ENCODE results near the gene FAAH. TPM values are rescaled to one million over a fixed set of nuclear protein-coding genes. Genes with fewer than 3 reads are reported as not detected.
"Not testable (repeated sequence)": the region's sequence is repeated elsewhere in the genome, so short reads cannot be mapped to it uniquely, and the experiment has no call there.

Gene FAAH
- total RNA-seq (6.9 TPM), polyA plus RNA-seq (10.6 TPM)

DNA sequence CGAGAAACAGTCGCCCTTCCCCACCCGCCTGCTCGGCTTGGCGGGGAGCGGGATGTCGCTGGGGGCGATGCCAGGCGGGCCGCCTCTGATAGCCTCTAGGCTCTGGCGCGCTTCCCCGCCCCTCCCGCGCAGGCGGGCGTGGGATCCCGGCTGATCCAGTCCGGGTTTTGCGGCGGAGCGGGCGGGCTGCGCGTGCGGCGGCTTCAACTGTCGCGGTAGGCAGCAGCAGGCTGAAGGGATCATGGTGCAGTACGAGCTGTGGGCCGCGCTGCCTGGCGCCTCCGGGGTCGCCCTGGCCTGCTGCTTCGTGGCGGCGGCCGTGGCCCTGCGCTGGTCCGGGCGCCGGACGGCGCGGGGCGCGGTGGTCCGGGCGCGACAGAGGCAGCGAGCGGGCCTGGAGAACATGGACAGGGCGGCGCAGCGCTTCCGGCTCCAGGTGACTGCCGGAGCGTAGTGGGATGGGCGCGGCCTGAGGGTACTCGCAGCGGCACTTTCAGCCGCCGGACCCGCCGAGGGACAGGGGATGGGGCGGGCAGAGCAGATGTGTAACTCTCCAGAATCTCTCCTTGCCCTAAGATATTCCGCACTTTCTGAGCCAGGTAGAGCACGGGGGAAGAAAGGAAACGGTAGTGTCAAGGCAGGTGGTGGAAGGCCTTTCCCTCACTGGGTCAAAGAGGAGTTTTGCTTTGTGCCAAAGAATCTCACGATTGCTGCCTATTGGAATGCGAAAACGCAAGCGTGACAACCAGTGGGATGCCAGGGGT lies at the start of gene FAAH:
Gene FAAH, plus strand, starts transcription at position 210 of the 764 bp plus-strand sequence. Its CDS starts 32 bp downstream, at position 242.
- H3K4me3 ChIP-seq (ENCODE audit: low read depth, low read length) = peak within 1 kb of the TSS; percentile 49
- no peak within 1 kb of the TSS for H3K27ac ChIP-seq (ENCODE audit: low read depth)
- WGBS = 2% methylated on average over 75 of the region's 75 CpGs
- no peak for DNase-seq (ENCODE audit: extremely low spot score)
- H3K4me1 ChIP-seq (ENCODE audit: insufficient read depth) = no peaks in the 10 kb centered on the region
- no peaks in the 10 kb centered on the region for H3K36me3 ChIP-seq (ENCODE audit: insufficient read depth)

DNA sequence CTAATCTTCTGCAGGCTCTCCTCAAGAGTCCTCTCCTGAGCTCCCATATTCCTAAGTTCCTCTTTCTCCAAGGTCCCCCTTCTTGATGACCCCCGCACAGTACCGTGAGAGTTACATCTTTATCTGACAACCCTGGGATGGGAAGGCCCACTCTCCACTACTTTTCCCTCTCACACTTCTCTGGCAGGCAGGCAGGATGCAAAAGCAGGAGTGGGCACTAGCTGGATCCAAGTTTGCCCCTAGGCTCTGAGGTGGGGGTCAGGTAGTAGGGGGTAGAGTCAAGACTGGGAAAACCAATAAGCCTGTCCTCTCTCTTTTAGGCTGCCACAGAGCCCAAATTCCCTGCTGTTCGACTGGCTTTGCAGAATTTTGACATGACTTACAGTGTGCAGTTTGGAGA lies 49.6 kb upstream of the FAAH start:
- Histone ChIP-seq H3K4me1 (ENCODE audit: insufficient read depth) (no peaks in the 10 kb centered on the region), H3K27ac (ENCODE audit: low read depth) (no peak overlapping the region), H3K4me3 (ENCODE audit: low read depth, low read length) (no peak overlapping the region), H3K36me3 (ENCODE audit: insufficient read depth) (peaks cover 1% of the 10 kb centered on the region)
- no peak for DNase-seq (ENCODE audit: extremely low spot score)
- 87% methylated on average over 3 of the region's 3 CpGs for WGBS

DNA sequence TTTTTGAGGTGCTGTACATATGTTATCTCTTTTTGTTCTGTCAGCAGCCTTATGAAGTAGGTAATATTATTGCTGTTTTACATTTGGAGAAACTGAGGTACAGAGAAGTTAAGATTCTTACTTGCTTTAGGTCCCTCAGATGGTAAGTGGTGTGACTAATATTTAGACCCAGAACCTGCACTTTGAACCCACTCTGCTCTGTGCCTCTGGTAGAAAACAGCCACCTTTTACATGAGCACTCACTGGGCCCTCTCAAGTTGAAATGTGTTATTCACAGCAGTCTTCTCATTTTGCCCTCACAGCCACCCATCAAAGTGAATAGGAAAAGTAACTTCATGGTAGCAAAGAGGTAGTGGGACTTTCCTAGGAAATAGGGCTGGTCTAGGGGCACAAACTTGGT lies 48.8 kb upstream of the FAAH start:
- H3K27ac ChIP-seq (ENCODE audit: low read depth) = no peak overlapping the region
- H3K36me3 ChIP-seq (ENCODE audit: insufficient read depth) = peaks cover 1% of the 10 kb centered on the region
- H3K4me1 ChIP-seq (ENCODE audit: insufficient read depth) = no peaks in the 10 kb centered on the region
- DNase-seq (ENCODE audit: extremely low spot score) = no peak
- H3K4me3 ChIP-seq (ENCODE audit: low read depth, low read length) = no peak overlapping the region

DNA sequence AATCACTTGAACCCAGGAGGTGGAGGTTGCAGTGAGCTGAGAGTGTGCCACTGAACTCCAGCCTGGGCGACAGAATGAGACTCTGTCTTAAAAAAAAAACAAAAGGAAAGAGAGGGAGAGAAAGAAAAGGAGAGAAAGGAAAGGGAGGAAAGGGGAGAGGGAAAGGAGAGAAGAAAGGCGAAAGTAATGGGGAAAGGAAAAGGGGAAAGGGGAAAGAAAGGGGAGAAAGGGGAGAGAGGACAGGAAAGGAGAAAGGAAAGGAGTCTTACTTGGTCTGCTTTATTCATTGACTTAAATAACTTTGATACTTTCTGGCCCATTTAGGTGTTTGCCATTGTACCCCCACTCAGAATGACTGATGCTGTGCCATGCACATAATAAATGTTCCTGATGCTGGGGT lies 41.8 kb upstream of the FAAH start:
- no peak overlapping the region for H3K27ac ChIP-seq (ENCODE audit: low read depth)
- H3K4me1 ChIP-seq (ENCODE audit: insufficient read depth) = no peaks in the 10 kb centered on the region
- peaks cover 7% of the 10 kb centered on the region for H3K36me3 ChIP-seq (ENCODE audit: insufficient read depth)
- no peak overlapping the region for H3K4me3 ChIP-seq (ENCODE audit: low read depth, low read length)
- WGBS = 83% methylated on average over 2 of the region's 2 CpGs
- no peak for DNase-seq (ENCODE audit: extremely low spot score)

DNA sequence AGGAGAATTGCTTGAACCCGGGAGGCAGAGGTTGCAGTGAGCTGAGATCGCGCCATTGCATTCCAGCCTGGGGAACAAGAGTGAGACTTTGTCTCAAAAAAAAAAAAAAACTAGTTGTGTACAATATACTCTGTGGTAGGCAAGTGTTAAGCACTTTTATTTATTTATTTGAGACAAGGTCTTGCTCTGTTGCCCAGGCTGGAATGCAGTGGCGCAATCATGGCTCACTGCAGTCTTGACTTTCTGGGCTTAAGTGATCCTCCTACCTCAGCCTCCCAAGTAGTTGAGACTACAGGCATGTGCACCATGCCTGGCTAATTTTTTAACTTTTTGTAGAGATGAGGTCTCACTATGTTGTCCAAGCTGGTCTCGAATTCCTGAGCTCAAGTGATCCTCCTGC lies 38.2 kb upstream of the FAAH start:
- 82% methylated on average over 5 of the region's 5 CpGs for WGBS
- H3K36me3 ChIP-seq (ENCODE audit: insufficient read depth) = not testable (repeated sequence)

DNA sequence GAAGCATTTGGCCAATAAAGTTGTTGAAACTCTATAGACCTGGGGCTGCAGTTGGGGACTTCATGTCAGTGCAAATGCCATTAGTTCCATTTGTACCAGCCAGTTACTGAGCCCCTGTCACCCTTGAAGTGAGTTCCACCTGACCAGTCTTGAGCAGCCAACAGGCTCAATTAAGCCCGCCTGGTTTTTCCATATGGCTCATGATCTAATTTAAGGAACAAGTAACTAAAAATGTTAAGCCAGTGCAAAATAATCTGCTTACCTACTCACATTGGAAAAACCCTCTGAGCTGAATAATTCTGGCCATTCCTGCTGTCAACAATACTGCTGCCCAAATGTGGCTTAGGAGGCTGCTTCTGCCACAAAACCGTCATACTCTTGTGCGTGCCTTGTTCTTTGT lies 32.0 kb upstream of the FAAH start:
- Histone ChIP-seq H3K4me1 (ENCODE audit: insufficient read depth) (no peaks in the 10 kb centered on the region), H3K4me3 (ENCODE audit: low read depth, low read length) (no peak overlapping the region), H3K27ac (ENCODE audit: low read depth) (no peak overlapping the region), H3K36me3 (ENCODE audit: insufficient read depth) (peaks cover 6% of the 10 kb centered on the region)
- DNase-seq (ENCODE audit: extremely low spot score) = no peak
- WGBS = 90% methylated on average over 3 of the region's 3 CpGs

More for the DNA sequence above, 38.2 kb upstream of the FAAH start:
- H3K27ac ChIP-seq (ENCODE audit: low read depth); H3K4me1 ChIP-seq (ENCODE audit: insufficient read depth); H3K4me3 ChIP-seq (ENCODE audit: low read depth, low read length); DNase-seq (ENCODE audit: extremely low spot score): not testable (repeated sequence)

DNA sequence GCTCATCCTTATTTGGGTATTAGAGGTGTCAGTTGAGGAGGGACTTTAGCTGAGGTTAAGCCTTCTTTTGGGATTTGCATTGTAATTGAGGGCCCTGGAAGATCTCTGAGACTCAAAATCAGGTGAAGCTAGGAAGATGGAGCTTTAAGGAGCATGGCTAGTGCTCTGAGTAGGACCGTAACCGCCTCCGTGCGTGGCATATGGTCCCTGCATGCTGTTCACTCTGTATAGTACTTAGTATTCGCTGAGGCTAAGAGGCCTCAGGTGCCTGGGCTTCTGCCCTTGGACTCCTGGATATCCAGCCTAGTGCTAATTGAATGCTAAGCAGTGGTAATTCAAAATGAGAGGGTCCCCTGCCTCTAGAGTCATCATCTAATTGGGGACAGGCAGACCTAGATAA lies 31.0 kb upstream of the FAAH start:
- H3K27ac ChIP-seq (ENCODE audit: low read depth) = no peak overlapping the region
- 95% methylated on average over 5 of the region's 5 CpGs for WGBS
- H3K36me3 ChIP-seq (ENCODE audit: insufficient read depth) = peaks cover 6% of the 10 kb centered on the region
- H3K4me3 ChIP-seq (ENCODE audit: low read depth, low read length) = no peak overlapping the region
- DNase-seq (ENCODE audit: extremely low spot score) = no peak
- H3K4me1 ChIP-seq (ENCODE audit: insufficient read depth) = no peaks in the 10 kb centered on the region

DNA sequence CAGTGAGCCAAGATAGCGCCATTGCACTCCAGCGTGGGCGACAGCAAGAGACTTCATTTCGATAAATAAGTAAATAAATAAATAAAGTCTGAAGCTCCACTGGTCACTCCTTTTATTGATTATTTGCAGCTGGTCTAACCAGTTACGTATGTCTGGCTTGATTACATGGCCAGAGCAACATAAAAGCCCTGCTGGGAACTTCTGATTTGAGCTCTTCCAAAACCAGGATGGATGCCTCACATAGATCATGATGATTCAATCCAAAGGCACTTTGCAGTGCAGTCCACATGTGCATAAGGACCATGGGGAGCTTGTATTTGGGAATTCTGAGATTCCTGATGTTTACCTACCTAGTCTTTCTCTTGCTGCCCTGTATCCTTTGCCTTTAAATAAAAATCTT lies 29.5 kb upstream of the FAAH start:
- Histone ChIP-seq H3K27ac (ENCODE audit: low read depth) (no peak overlapping the region), H3K4me1 (ENCODE audit: insufficient read depth) (no peaks in the 10 kb centered on the region), H3K36me3 (ENCODE audit: insufficient read depth) (peaks cover 6% of the 10 kb centered on the region), H3K4me3 (ENCODE audit: low read depth, low read length) (no peak overlapping the region)
- WGBS = 83% methylated on average over 5 of the region's 5 CpGs
- no peak for DNase-seq (ENCODE audit: extremely low spot score)

DNA sequence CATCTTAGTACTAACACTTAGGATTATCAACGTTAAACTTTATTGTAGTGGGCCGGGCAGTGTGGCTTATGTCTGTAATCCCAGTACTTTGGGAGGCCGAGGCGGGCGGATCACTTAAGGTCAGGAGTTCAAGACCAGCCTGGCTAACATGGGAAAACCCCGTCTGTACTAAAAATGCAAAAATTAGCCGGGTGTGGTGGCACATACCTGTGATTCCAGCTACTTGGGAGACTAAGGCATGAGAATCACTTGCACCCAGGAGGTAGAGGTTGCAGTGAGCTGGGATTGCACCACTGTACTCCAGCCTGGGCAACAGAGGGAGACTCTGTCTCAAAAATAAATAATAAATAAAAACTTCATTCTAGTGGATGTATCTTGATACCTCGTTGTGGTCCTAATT lies 28.3 kb upstream of the FAAH start:
- H3K4me1 ChIP-seq (ENCODE audit: insufficient read depth); H3K36me3 ChIP-seq (ENCODE audit: insufficient read depth); DNase-seq (ENCODE audit: extremely low spot score); H3K27ac ChIP-seq (ENCODE audit: low read depth); H3K4me3 ChIP-seq (ENCODE audit: low read depth, low read length): not testable (repeated sequence)
- 85% methylated on average over 8 of the region's 8 CpGs for WGBS

DNA sequence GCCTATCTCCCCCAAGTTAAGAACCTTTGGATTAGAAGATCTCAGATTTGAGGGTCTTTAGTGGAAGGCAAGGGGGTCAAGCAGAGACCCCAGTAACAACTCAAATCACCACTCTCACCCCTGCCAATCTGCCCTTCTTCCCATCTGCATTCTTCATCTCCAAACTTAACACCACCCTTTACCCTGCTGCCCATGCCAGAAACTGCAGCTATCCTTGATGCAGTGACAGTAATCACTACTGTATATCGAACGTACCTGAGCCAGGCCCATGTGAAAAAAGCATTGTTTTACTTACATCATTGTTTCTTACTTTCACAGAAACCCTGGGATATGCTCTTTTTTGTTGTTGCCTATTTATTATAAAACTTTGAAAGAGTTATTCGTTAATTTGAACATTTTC lies 27.0 kb upstream of the FAAH start:
- H3K36me3 ChIP-seq (ENCODE audit: insufficient read depth) = peaks cover 5% of the 10 kb centered on the region
- 87% methylated on average over 3 of the region's 3 CpGs for WGBS

DNA sequence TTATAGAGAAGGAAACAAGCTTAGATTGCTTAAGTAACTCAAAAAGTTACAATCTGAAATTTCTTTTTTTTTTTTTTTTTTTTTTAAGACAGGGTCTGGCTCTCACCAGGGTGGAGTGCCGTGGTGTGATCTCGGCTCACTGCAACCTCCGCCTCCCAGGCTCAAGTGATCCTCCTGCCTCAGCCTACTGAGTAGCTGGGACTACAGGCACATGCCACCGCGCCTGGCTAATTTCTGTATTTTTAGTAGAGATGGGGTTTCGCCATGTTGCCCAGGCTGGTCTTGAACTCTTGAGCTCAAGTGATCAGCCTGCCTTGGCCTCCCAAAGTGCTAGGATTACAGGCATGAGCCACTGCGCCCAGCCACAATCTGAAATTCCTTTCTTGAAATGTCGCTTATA lies 26.4 kb upstream of the FAAH start:
- H3K27ac ChIP-seq (ENCODE audit: low read depth); DNase-seq (ENCODE audit: extremely low spot score); H3K4me3 ChIP-seq (ENCODE audit: low read depth, low read length); H3K36me3 ChIP-seq (ENCODE audit: insufficient read depth); H3K4me1 ChIP-seq (ENCODE audit: insufficient read depth): not testable (repeated sequence)
- 97% methylated on average over 8 of the region's 8 CpGs for WGBS

More for the DNA sequence above, 27.0 kb upstream of the FAAH start:
- DNase-seq (ENCODE audit: extremely low spot score) = no peak
- H3K4me3 ChIP-seq (ENCODE audit: low read depth, low read length) = no peak overlapping the region
- H3K4me1 ChIP-seq (ENCODE audit: insufficient read depth) = no peaks in the 10 kb centered on the region
- no peak overlapping the region for H3K27ac ChIP-seq (ENCODE audit: low read depth)

DNA sequence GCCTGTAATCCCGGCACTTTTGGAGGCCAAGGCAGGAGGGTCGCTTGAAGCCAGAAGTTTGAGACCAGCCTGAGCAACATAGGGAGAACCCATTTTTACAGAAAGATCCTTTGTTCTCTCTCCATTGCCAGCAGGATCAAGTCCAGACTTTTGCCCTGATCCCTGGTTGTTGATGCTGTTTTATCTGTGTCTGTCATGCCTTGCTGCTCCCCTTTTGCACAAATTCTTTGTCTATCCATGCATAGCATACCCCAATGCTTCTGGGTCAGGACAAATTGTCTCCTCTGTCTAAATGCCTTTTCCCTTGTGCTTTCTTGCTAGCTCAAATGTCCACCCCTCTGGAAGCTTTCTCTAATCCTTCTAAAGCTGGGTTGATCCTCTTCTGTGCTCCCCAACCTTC lies 25.3 kb upstream of the FAAH start:
- DNase-seq (ENCODE audit: extremely low spot score) = no peak
- Histone ChIP-seq H3K36me3 (ENCODE audit: insufficient read depth) (peaks cover 3% of the 10 kb centered on the region), H3K4me3 (ENCODE audit: low read depth, low read length) (no peak overlapping the region), H3K4me1 (ENCODE audit: insufficient read depth) (no peaks in the 10 kb centered on the region), H3K27ac (ENCODE audit: low read depth) (no peak overlapping the region)
- 95% methylated on average over 2 of the region's 2 CpGs for WGBS

DNA sequence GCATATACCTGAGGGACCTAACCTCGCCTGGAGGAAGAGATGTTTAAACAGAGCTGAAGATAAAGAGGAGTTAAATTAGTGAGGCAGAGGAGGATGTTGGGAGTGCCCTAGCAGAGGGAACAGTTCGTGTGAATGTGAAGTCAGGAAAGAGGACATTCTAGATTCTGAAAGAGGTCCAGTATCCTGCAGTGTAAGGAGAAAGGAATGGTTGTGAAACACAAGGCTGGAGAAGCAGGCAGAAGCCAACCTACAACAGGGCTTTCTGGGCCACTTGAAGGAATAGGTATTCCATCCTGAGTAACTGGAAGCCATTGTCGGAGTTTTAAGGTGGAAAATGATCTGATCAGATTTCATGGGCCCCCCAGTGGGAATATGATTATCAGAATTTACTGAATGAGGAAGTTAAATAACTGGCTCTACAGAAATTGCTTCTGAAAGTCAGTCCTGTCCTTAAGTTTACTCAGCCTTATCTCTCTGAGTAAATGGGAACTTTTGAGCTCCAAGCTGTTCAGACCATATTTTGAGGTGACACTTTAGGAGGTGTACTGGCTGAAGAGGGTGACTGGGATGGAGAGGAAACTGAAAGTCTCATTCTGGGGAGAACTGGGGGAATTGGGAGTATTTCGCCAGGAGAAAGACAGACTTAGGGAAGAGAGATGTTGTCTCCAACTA lies 24.4 kb upstream of the FAAH start:
- no peak for DNase-seq (ENCODE audit: extremely low spot score)
- Histone ChIP-seq H3K4me1 (ENCODE audit: insufficient read depth) (no peaks in the 10 kb centered on the region), H3K27ac (ENCODE audit: low read depth) (no peak overlapping the region), H3K36me3 (ENCODE audit: insufficient read depth) (peaks cover 3% of the 10 kb centered on the region), H3K4me3 (ENCODE audit: low read depth, low read length) (no peak overlapping the region)
- 75% methylated on average over 4 of the region's 4 CpGs for WGBS

DNA sequence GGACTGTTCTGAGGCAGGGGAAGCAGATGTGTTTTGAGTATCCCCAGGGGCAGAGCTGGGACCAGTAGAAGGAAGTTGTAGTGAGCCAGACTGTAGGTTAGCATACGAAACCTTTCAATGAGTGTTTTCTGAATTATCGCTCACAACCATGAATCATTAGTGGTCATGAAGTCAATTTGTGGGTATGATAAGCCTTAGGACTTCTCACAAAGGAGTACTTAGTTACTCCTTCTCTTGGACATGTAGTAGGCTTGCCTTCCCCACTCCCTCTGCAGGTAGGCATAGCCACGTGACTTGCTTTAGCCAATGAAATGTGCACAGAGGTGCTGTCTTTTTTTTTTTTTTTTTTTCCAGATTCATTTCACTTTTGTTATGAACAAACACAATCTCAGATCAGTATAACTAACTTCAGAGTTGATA lies 23.9 kb upstream of the FAAH start:
- H3K4me1 ChIP-seq (ENCODE audit: insufficient read depth) = no peaks in the 10 kb centered on the region
- 90% methylated on average over 3 of the region's 3 CpGs for WGBS
- H3K36me3 ChIP-seq (ENCODE audit: insufficient read depth) = peaks cover 3% of the 10 kb centered on the region
- H3K4me3 ChIP-seq (ENCODE audit: low read depth, low read length) = no peak overlapping the region
- no peak for DNase-seq (ENCODE audit: extremely low spot score)
- no peak overlapping the region for H3K27ac ChIP-seq (ENCODE audit: low read depth)

Data from urinary bladder (tissue), 4 donors.